ENCODE results near the gene MKI67. TPM values are rescaled to one million over a fixed set of nuclear protein-coding genes. Genes with fewer than 3 reads are reported as not detected.

The MKI67 gene
- total and polyA plus RNA-seq, 7 experiments from 2014 or later = 0.05 to 219 (median 0.20) TPM

DNA sequence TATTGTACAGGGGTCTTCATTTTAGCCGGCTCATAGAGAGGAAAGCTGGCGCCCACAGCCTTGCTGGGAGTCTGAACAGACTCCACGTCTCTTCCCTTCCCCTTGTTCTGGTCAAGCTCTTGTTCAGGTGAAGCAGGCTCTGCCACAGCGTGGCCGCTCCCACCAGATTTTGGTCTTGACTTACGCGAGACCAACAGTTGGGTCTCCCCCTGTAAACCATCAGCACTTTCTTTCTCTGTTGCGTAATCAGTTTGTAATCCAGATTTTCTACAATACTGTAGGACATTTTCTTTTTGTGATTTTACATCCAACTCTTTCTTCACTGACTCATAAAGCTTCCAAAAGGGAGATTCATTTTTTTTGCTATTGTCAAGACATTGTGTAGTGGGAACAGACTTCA is 10.9 kb downstream of the MKI67 start:
- POLR2A ChIA-PET = no interaction called here
- no peaks in the 10 kb centered on the region for H3K4me1 ChIP-seq (ENCODE audit: control insufficient read depth in 2 of 2, insufficient read depth in 2 of 2, low read length in 2 of 2)
- no peak overlapping the region for H3K4me3 Mint-ChIP-seq
- no peaks in the 10 kb centered on the region for H3K36me3 ChIP-seq (ENCODE audit: control insufficient read depth in 2 of 3, insufficient read depth in 3 of 3, low read length in 3 of 3)
- no peak for DNase-seq
- intact Hi-C loops (cut with micrococcal nuclease) = no loop called here
- no peaks in the 10 kb centered on the region for H3K9me3 Mint-ChIP-seq
- no peak overlapping the region for H3K27ac ChIP-seq (ENCODE audit: low read depth, low read length)
- no peak overlapping the region for H3K4me3 ChIP-seq (ENCODE audit: low read length)
- no peaks in the 10 kb centered on the region for H3K9me3 ChIP-seq (ENCODE audit: control insufficient read depth in 2 of 3, low read length in 3 of 3)
- H3K27me3 Mint-ChIP-seq = peaks cover 0 to 4% (median 0%) of the 10 kb centered on the region in 5 donors
- H3K27me3 ChIP-seq (ENCODE audit: control insufficient read depth in 2 of 2, insufficient read depth in 2 of 2, low read length in 2 of 2) = no peaks in the 10 kb centered on the region
- H3K4me1 Mint-ChIP-seq = peaks cover 0 to 39% (median 0%) of the 10 kb centered on the region in 7 donors
- H3K36me3 Mint-ChIP-seq = peaks cover 0 to 45% (median 0%) of the 10 kb centered on the region in 5 donors
- CTCF ChIA-PET = no interaction called here
- no peak for ATAC-seq
- peak overlapping the region in 1 of 9 donors; percentile 3 for H3K27ac Mint-ChIP-seq

DNA sequence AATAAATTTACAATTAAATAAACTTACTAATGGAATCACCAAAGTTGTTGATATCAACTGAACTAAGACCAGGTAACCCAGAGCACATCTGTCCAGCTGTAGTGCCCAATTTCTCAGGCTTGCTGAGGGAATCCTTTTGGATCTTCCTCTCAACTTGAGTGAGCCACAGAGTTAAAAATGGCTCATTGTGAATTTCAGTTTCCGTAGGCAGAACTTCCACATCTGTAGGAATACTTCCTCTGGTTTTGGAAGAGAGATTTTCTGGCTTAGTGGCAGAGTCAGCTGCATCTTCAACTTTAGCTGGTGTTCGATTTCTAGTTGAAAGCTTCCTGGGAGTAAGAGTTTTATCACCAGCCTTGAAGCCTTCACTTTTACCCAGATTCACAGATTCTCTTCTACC is 11.3 kb downstream of the MKI67 start:
- POLR2A ChIA-PET = no interaction called here
- H3K27me3 Mint-ChIP-seq = peaks cover 0 to 4% (median 0%) of the 10 kb centered on the region in 5 donors

DNA sequence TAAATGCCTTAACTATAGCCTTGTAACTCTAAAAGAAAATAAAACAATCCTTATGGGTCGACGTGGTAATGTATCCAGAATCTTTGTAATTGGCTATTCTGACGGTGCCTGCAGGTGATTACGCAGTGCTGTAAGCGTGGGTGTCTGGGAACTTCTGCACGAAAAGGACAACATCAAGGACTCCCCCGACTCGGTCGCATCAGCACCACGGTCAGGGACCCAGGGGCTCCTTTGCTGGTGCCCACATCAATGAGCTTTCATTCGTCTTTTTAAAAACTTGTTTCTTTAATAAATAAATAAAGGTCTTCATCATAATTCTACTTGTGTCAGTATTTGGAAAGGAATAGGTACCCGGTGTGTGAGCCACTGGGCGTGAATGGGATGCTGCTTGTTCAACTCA is 13.2 kb downstream of the MKI67 start:
- Mint-ChIP-seq H3K9me3 (no peaks in the 10 kb centered on the region), H3K4me1 (peaks cover 0 to 24% (median 0%) of the 10 kb centered on the region in 7 donors), H3K4me3 (no peak overlapping the region), H3K27me3 (no peaks in the 10 kb centered on the region), H3K36me3 (peaks cover 0 to 38% (median 0%) of the 10 kb centered on the region in 5 donors), H3K27ac (peak overlapping the region in 1 of 9 donors; percentile 17)
- no peak for DNase-seq
- H3K36me3 ChIP-seq (ENCODE audit: control insufficient read depth in 2 of 3, insufficient read depth in 3 of 3, low read length in 3 of 3) = no peaks in the 10 kb centered on the region
- H3K4me3 ChIP-seq (ENCODE audit: low read length) = no peak overlapping the region
- no peak overlapping the region for H3K27ac ChIP-seq (ENCODE audit: low read depth, low read length)
- POLR2A ChIA-PET = no interaction called here
- intact Hi-C loops (cut with micrococcal nuclease) = no loop called here
- H3K9me3 ChIP-seq (ENCODE audit: control insufficient read depth in 2 of 3, low read length in 3 of 3) = no peaks in the 10 kb centered on the region
- ATAC-seq = no peak
- CTCF ChIA-PET = no interaction called here
- no peaks in the 10 kb centered on the region for H3K4me1 ChIP-seq (ENCODE audit: control insufficient read depth in 2 of 2, insufficient read depth in 2 of 2, low read length in 2 of 2)
- no peaks in the 10 kb centered on the region for H3K27me3 ChIP-seq (ENCODE audit: control insufficient read depth in 2 of 2, insufficient read depth in 2 of 2, low read length in 2 of 2)

More for the DNA sequence above, 11.3 kb downstream of the MKI67 start:
- DNase-seq (no peak), ATAC-seq (no peak)
- no peak overlapping the region for H3K27ac ChIP-seq (ENCODE audit: low read depth, low read length)
- Mint-ChIP-seq H3K36me3 (peaks cover 0 to 45% (median 0%) of the 10 kb centered on the region in 5 donors), H3K27ac (no peak overlapping the region), H3K4me3 (no peak overlapping the region), H3K4me1 (peaks cover 0 to 36% (median 0%) of the 10 kb centered on the region in 7 donors), H3K9me3 (no peaks in the 10 kb centered on the region)
- H3K36me3 ChIP-seq (ENCODE audit: control insufficient read depth in 2 of 3, insufficient read depth in 3 of 3, low read length in 3 of 3) = no peaks in the 10 kb centered on the region
- H3K4me1 ChIP-seq (ENCODE audit: control insufficient read depth in 2 of 2, insufficient read depth in 2 of 2, low read length in 2 of 2) = no peaks in the 10 kb centered on the region
- H3K27me3 ChIP-seq (ENCODE audit: control insufficient read depth in 2 of 2, insufficient read depth in 2 of 2, low read length in 2 of 2) = no peaks in the 10 kb centered on the region
- CTCF ChIA-PET = no interaction called here
- intact Hi-C loops (cut with micrococcal nuclease) = no loop called here
- no peaks in the 10 kb centered on the region for H3K9me3 ChIP-seq (ENCODE audit: control insufficient read depth in 2 of 3, low read length in 3 of 3)
- H3K4me3 ChIP-seq (ENCODE audit: low read length) = no peak overlapping the region

DNA sequence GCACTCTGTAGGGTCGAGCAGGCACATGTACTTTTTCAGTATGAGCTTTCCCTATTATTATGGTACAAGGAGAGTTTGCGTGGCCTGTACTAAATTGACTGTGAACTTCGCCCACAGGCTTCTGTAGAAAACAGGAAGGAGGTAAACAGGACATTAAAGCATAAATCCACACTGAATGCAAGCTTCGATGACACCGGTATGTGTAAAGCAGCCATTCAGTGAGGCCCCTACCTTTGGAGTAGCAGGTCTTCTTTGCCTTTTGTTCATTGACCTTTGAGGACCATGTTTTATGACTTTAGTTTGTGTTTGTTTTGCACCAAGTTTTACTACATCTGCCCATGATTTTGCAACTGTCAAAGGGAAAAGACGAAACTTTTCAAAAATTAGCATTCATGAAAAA is 14.5 kb downstream of the MKI67 start:
- Histone ChIP-seq H3K4me1 (ENCODE audit: control insufficient read depth in 2 of 2, insufficient read depth in 2 of 2, low read length in 2 of 2) (no peaks in the 10 kb centered on the region), H3K9me3 (ENCODE audit: control insufficient read depth in 2 of 3, low read length in 3 of 3) (no peaks in the 10 kb centered on the region), H3K27me3 (ENCODE audit: control insufficient read depth in 2 of 2, insufficient read depth in 2 of 2, low read length in 2 of 2) (no peaks in the 10 kb centered on the region), H3K36me3 (ENCODE audit: control insufficient read depth in 2 of 3, insufficient read depth in 3 of 3, low read length in 3 of 3) (no peaks in the 10 kb centered on the region), H3K4me3 (ENCODE audit: low read length) (no peak overlapping the region), H3K27ac (ENCODE audit: low read depth, low read length) (no peak overlapping the region)
- H3K9me3 Mint-ChIP-seq = no peaks in the 10 kb centered on the region
- DNase-seq = no peak
- intact Hi-C loops (cut with micrococcal nuclease) = no loop called here
- H3K36me3 Mint-ChIP-seq = peaks cover 0 to 33% (median 0%) of the 10 kb centered on the region in 5 donors
- ChIA-PET CTCF (no interaction called here), POLR2A (no interaction called here)
- peaks cover 0 to 20% (median 0%) of the 10 kb centered on the region in 7 donors for H3K4me1 Mint-ChIP-seq
- H3K27ac Mint-ChIP-seq = no peak overlapping the region
- no peak for ATAC-seq
- H3K27me3 Mint-ChIP-seq = no peaks in the 10 kb centered on the region
- no peak overlapping the region for H3K4me3 Mint-ChIP-seq

DNA sequence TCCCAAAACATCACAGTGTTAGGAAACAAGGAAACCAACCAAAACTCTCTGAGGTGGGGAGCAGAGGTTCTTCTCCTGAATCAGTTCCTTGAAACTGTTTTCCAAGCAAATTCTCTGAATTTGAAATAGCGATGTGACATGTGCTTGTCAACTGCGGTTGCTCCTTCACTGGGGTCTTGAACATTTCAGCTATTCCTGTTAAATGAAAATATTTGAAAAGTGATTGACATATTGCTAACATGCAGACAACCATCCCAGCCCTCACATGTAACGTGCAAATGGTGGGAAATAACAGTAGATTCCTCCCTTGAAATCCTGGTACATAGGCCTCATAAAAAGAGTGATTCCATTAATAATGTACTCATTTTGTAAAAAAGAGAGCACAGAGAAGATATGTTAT is 15.9 kb downstream of the MKI67 start:
- H3K27me3 Mint-ChIP-seq = no peaks in the 10 kb centered on the region
- POLR2A ChIA-PET = no interaction called here
- Histone ChIP-seq H3K27me3 (ENCODE audit: control insufficient read depth in 2 of 2, insufficient read depth in 2 of 2, low read length in 2 of 2) (no peaks in the 10 kb centered on the region), H3K4me1 (ENCODE audit: control insufficient read depth in 2 of 2, insufficient read depth in 2 of 2, low read length in 2 of 2) (no peaks in the 10 kb centered on the region), H3K9me3 (ENCODE audit: control insufficient read depth in 2 of 3, low read length in 3 of 3) (no peaks in the 10 kb centered on the region), H3K4me3 (ENCODE audit: low read length) (no peak overlapping the region), H3K36me3 (ENCODE audit: control insufficient read depth in 2 of 3, insufficient read depth in 3 of 3, low read length in 3 of 3) (no peaks in the 10 kb centered on the region), H3K27ac (ENCODE audit: low read depth, low read length) (no peak overlapping the region)
- intact Hi-C loops (cut with micrococcal nuclease) = no loop called here
- H3K27ac Mint-ChIP-seq = no peak overlapping the region
- CTCF ChIA-PET = no interaction called here
- H3K4me1 Mint-ChIP-seq = peaks cover 0 to 9% (median 0%) of the 10 kb centered on the region in 7 donors
- H3K36me3 Mint-ChIP-seq = peaks cover 0 to 28% (median 0%) of the 10 kb centered on the region in 5 donors
- no peak overlapping the region for H3K4me3 Mint-ChIP-seq
- no peaks in the 10 kb centered on the region for H3K9me3 Mint-ChIP-seq
- DNase-seq (no peak), ATAC-seq (no peak)

DNA sequence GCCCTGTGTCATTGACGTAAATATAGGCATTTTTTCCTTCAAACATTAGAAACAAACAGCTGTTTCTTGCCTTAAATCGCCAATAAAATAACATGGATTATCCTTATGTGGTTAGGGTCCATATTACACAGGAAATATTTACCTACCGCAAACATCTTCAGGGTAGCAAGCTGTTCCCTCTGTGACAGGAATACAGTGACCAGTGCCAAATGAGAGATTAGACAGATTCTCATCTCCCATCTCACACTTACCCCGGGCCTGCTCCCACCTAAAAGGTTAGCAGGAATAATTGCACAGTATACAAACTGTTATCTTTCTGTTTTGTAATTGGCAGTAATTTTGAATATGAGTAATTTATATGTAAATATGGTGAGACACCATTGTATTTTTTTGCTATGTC is 16.5 kb downstream of the MKI67 start:
- ChIA-PET POLR2A (no interaction called here), CTCF (no interaction called here)
- Mint-ChIP-seq H3K4me1 (peaks cover 0 to 8% (median 5%) of the 10 kb centered on the region in 7 donors), H3K9me3 (no peaks in the 10 kb centered on the region), H3K27ac (peak overlapping the region in 1 of 9 donors; percentile 8), H3K36me3 (peaks cover 0 to 26% (median 0%) of the 10 kb centered on the region in 5 donors), H3K27me3 (no peaks in the 10 kb centered on the region), H3K4me3 (no peak overlapping the region)
- no peak for ATAC-seq
- H3K4me1 ChIP-seq (ENCODE audit: control insufficient read depth in 2 of 2, insufficient read depth in 2 of 2, low read length in 2 of 2) = peaks cover under 1 to 3% of the 10 kb centered on the region in 2 donors
- intact Hi-C loops (cut with micrococcal nuclease) = no loop called here
- no peaks in the 10 kb centered on the region for H3K36me3 ChIP-seq (ENCODE audit: control insufficient read depth in 2 of 3, insufficient read depth in 3 of 3, low read length in 3 of 3)
- no peak for DNase-seq
- no peaks in the 10 kb centered on the region for H3K9me3 ChIP-seq (ENCODE audit: control insufficient read depth in 2 of 3, low read length in 3 of 3)
- H3K27me3 ChIP-seq (ENCODE audit: control insufficient read depth in 2 of 2, insufficient read depth in 2 of 2, low read length in 2 of 2) = no peaks in the 10 kb centered on the region
- H3K4me3 ChIP-seq (ENCODE audit: low read length) = no peak overlapping the region
- no peak overlapping the region for H3K27ac ChIP-seq (ENCODE audit: low read depth, low read length)

DNA sequence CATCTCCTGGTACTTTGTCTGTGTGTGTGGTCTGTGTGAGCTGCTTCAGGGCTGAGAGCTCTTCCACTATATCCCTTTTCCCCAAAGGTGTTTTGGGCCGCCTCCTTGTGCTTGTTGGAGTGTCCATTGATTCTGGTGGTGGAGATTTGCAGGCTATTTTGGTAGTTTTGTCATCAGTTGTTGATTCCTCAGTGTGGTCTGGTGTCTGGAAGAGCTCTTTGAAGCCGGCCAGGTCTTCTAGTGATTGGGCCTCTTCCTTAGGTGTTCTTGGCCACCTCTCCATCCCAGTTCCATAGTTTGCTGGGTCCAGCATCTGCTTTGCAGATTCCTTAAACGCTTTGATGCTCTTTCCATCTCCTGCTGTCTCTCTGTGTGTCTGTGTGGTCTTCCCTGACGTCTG is 20.8 kb downstream of the MKI67 start:
- no peaks in the 10 kb centered on the region for H3K27me3 Mint-ChIP-seq
- no peak overlapping the region for H3K27ac Mint-ChIP-seq
- intact Hi-C loops (cut with micrococcal nuclease) = no loop called here
- H3K4me3 ChIP-seq (ENCODE audit: low read length) = no peak overlapping the region
- no peaks in the 10 kb centered on the region for H3K9me3 Mint-ChIP-seq
- no peak overlapping the region for H3K4me3 Mint-ChIP-seq
- H3K4me1 Mint-ChIP-seq = peaks cover 7 to 37% (median 17%) of the 10 kb centered on the region in 7 donors
- no peaks in the 10 kb centered on the region for H3K9me3 ChIP-seq (ENCODE audit: control insufficient read depth in 2 of 3, low read length in 3 of 3)
- DNase-seq = no peak
- H3K36me3 ChIP-seq (ENCODE audit: control insufficient read depth in 2 of 3, insufficient read depth in 3 of 3, low read length in 3 of 3) = no peaks in the 10 kb centered on the region
- no peaks in the 10 kb centered on the region for H3K27me3 ChIP-seq (ENCODE audit: control insufficient read depth in 2 of 2, insufficient read depth in 2 of 2, low read length in 2 of 2)
- no peak overlapping the region for H3K27ac ChIP-seq (ENCODE audit: low read depth, low read length)
- CTCF ChIA-PET = no interaction called here
- no peak for ATAC-seq
- POLR2A ChIA-PET = no interaction called here
- peaks cover 29 to 32% of the 10 kb centered on the region in 2 donors for H3K4me1 ChIP-seq (ENCODE audit: control insufficient read depth in 2 of 2, insufficient read depth in 2 of 2, low read length in 2 of 2)
- H3K36me3 Mint-ChIP-seq = peaks cover 0 to 17% (median 0%) of the 10 kb centered on the region in 5 donors
